CD8-positive, alpha-beta memory T cell (primary cell): ENCODE measurements around the gene ZMYND12. TPM values are rescaled to one million over a fixed set of nuclear protein-coding genes. Genes with fewer than 3 reads are reported as not detected.
"Not testable (repeated sequence)": the region's sequence is repeated elsewhere in the genome, so short reads cannot be mapped to it uniquely, and the experiment has no call there.

Experiments
- CTCF ChIA-PET: fragments of 350-600 bp; sonication (Branson Sonifier 250); formaldehyde crosslinking; loops from one replicate; lab custom pipeline; 2021; ENCODE audit warnings: antibody characterized with exemption; lab: Charles Lee
- POLR2A ChIA-PET: fragments of 350-600 bp; sonication (Branson Sonifier 250); formaldehyde crosslinking; loops from one replicate; lab custom pipeline; 2021; ENCODE audit warnings: antibody characterized with exemption; lab: Charles Lee
- DNase-seq, 5 donors: peaks; one replicate each; pipeline versions ENCODE4 v3.0.0 to v3.0.0-alpha.2; 2020 to 2022; ENCODE audit warnings: mixed read lengths in 1 of 5
- H3K27ac ChIP-seq: one replicate; pipeline ENCODE4 v1.7.0; 2013; ENCODE audit warnings: low read depth, mild to moderate bottlenecking, low read length, moderate library complexity
- H3K27me3 ChIP-seq: 2 replicates; pipeline ENCODE4 v1.7.0; 2013; ENCODE audit warnings: low read length, mild to moderate bottlenecking; ENCODE audit not compliant: insufficient read depth, poor library complexity, severe bottlenecking
- H3K36me3 ChIP-seq: 2 replicates; pipeline ENCODE4 v1.7.0; 2013; ENCODE audit warnings: mild to moderate bottlenecking, low read length, moderate library complexity; ENCODE audit not compliant: insufficient read depth
- H3K4me1 ChIP-seq: 2 replicates; pipeline ENCODE4 v1.7.0; 2013; ENCODE audit warnings: mild to moderate bottlenecking, low read length, moderate library complexity; ENCODE audit not compliant: insufficient read depth
- H3K4me3 ChIP-seq: 2 replicates; pipeline ENCODE4 v1.7.0; 2013; ENCODE audit warnings: mild to moderate bottlenecking, low read length
- H3K9me3 ChIP-seq: 2 replicates; pipeline ENCODE4 v1.7.0; 2013; ENCODE audit warnings: mild to moderate bottlenecking, low read length
- H3K27ac Mint-ChIP-seq, 8 donors: one replicate each; pipeline ENCODE4 v1.8.0; 2020 to 2021; ENCODE audit warnings: mixed read lengths in 8 of 8, mild to moderate bottlenecking in 6 of 8, inconsistent platforms in 3 of 8, moderate library complexity in 3 of 8
- H3K27me3 Mint-ChIP-seq, 2 donors: one replicate each; pipeline ENCODE4 v1.8.0; 2020 to 2021; ENCODE audit warnings: mixed read lengths in 2 of 2, mild to moderate bottlenecking in 1 of 2, moderate library complexity in 1 of 2
- H3K36me3 Mint-ChIP-seq, 3 donors: one replicate each; pipeline ENCODE4 v1.8.0; 2020 to 2021; ENCODE audit warnings: mixed read lengths in 3 of 3, inconsistent platforms in 1 of 3, mild to moderate bottlenecking in 1 of 3
- H3K4me1 Mint-ChIP-seq, 3 donors: one replicate each; pipeline ENCODE4 v1.8.0; 2020 to 2021; ENCODE audit warnings: mixed read lengths in 3 of 3, inconsistent platforms in 1 of 3, mild to moderate bottlenecking in 1 of 3
- H3K4me3 Mint-ChIP-seq, 7 donors: one replicate each; pipeline ENCODE4 v1.8.0; 2020 to 2021; ENCODE audit warnings: mixed read lengths in 7 of 7, mild to moderate bottlenecking in 6 of 7, moderate library complexity in 4 of 7, inconsistent platforms in 2 of 7
- H3K9me3 Mint-ChIP-seq, 5 donors: one replicate each; pipeline ENCODE4 v1.8.0; 2020 to 2022; ENCODE audit warnings: mixed read lengths in 5 of 5, mild to moderate bottlenecking in 3 of 5, moderate library complexity in 2 of 5, inconsistent platforms in 1 of 5
- polyA plus RNA-seq: library from polyadenylated mRNA; unstranded; fragments of 300-500 nt; fragmentation: Illumina TruSeq; gene quantifications from one replicate; pipeline ENCODE4 v1.2.3, GENCODE V29; 2021
- total RNA-seq, 2 experiments: library from RNA; stranded (reverse); gene quantifications; one replicate each; pipeline ENCODE4 v1.2.3, GENCODE V29; 2021

Gene ZMYND12
- total and polyA plus RNA-seq, 3 experiments from 2014 or later, result 0.69 to 0.85 TPM; not detected in 1

DNA sequence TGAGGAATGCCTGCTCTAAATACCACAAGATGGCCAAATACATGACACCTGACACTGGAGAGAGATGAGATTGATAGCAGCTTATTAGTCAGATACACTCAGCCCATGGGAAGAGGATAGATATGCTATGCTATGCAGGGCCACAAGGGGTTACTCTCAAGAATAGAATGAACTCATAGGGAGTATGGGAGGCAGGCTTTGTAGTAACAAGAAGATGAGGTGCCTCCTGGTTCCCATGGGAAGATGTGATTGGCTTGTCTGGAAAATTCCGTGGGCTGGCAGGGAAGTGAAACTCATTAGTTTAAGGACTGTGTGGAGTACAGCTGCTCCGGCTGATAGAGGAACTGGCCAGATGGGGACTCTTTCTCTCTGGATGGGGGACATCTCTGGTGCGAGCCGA lies 23.8 kb upstream of the ZMYND12 start:
- peaks cover 3 to 19% (median 6%) of the 10 kb centered on the region in 3 donors for H3K36me3 Mint-ChIP-seq
- POLR2A ChIA-PET, result no interaction called here

DNA sequence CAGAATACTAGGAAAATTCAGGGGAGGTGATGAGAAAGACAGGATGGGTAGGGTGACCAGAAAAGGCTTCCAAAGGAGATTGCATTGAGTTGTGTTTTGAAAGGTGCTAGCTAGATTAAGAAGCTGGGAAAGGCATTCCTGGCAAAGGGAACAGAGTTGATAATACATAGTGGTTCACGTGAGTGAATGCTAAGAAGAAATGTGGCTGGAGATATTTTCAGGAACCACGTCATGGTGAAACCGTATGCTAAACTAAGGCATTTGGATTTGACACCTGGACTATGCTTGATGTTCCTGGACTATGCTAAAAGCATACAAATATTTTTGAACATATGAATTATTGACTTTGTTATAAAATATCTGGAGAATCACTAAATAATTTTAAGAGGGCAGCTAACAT lies 22.0 kb upstream of the ZMYND12 start:
- Mint-ChIP-seq H3K27ac (no peak overlapping the region), H3K27me3 (peaks cover 0 to 1% of the 10 kb centered on the region in 2 donors), H3K36me3 (peaks cover 0 to 13% (median 3%) of the 10 kb centered on the region in 3 donors), H3K4me1 (no peaks in the 10 kb centered on the region), H3K9me3 (no peaks in the 10 kb centered on the region), H3K4me3 (no peak overlapping the region)
- POLR2A ChIA-PET, result no interaction called here
- Histone ChIP-seq H3K4me3 (no peak overlapping the region), H3K9me3 (no peaks in the 10 kb centered on the region), H3K4me1 (no peaks in the 10 kb centered on the region), H3K27me3 (no peaks in the 10 kb centered on the region), H3K27ac (no peak overlapping the region), H3K36me3 (peaks cover under 1% of the 10 kb centered on the region)
- DNase-seq, result no peak
- CTCF ChIA-PET, result no interaction called here

More for the DNA sequence above, 23.8 kb upstream of the ZMYND12 start:
- peaks cover 4% of the 10 kb centered on the region for H3K36me3 ChIP-seq
- CTCF ChIA-PET, result no interaction called here
- no peak overlapping the region for H3K4me3 ChIP-seq
- no peaks in the 10 kb centered on the region for H3K27me3 ChIP-seq
- Mint-ChIP-seq H3K27me3 (peaks cover 0 to 1% of the 10 kb centered on the region in 2 donors), H3K4me3 (no peak overlapping the region), H3K27ac (peak overlapping the region in 1 of 8 donors; percentile 82), H3K4me1 (no peaks in the 10 kb centered on the region), H3K9me3 (no peaks in the 10 kb centered on the region)
- H3K9me3 ChIP-seq, result no peaks in the 10 kb centered on the region
- no peak for DNase-seq
- no peaks in the 10 kb centered on the region for H3K4me1 ChIP-seq
- no peak overlapping the region for H3K27ac ChIP-seq

DNA sequence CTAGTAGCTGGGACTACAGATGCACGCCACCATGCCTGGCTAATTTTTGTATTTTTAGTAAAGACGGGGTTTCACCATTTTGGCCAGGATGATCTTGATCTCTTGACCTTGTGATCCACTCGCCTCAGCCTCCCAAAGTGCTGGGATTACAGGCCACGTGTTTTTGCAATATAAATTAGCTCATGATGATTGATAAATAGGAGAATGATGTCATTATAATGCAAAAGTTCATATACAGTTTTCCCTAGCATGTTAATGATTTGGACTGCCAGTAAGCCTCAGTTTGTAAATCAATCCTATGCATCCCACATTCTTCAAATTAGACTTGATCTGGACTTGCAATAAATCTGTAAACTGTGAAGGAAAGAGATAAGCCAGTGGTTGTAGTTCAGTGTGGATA lies 21.5 kb upstream of the ZMYND12 start:
- H3K4me3 Mint-ChIP-seq, H3K36me3 Mint-ChIP-seq, H3K9me3 Mint-ChIP-seq, POLR2A ChIA-PET, H3K27ac ChIP-seq, H3K9me3 ChIP-seq, H3K4me1 ChIP-seq, H3K4me1 Mint-ChIP-seq, H3K27me3 ChIP-seq, CTCF ChIA-PET, H3K27ac Mint-ChIP-seq, H3K4me3 ChIP-seq, DNase-seq, H3K27me3 Mint-ChIP-seq, H3K36me3 ChIP-seq: not testable (repeated sequence)

DNA sequence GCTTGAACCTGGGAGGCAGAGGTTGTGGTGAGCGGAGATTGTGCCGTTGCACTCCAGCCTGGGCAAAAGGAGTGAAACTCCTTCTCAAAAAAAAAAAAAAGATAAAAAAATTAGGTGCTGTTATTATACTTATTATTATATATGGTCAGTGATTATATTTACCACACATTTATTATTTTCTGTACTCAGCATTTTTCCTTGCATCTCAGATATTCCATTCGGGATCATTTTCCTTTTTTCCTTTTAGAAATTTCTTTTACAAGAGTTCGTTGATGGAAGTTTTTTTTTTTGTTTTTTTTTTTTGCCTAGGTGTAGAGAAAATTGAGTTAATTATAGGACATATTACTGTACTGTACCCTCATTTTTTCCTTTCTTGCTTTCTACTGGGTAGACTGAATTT lies 20.8 kb upstream of the ZMYND12 start:
- no peaks in the 10 kb centered on the region for H3K4me1 Mint-ChIP-seq
- Histone ChIP-seq H3K27ac (no peak overlapping the region), H3K4me1 (no peaks in the 10 kb centered on the region), H3K4me3 (no peak overlapping the region), H3K27me3 (no peaks in the 10 kb centered on the region), H3K9me3 (no peaks in the 10 kb centered on the region), H3K36me3 (no peaks in the 10 kb centered on the region)
- H3K36me3 Mint-ChIP-seq, result peaks cover 0 to 8% (median 3%) of the 10 kb centered on the region in 3 donors
- H3K27me3 Mint-ChIP-seq, result peaks cover 0 to 1% of the 10 kb centered on the region in 2 donors
- no peaks in the 10 kb centered on the region for H3K9me3 Mint-ChIP-seq
- ChIA-PET CTCF (no interaction called here), POLR2A (no interaction called here)
- no peak for DNase-seq
- no peak overlapping the region for H3K27ac Mint-ChIP-seq
- no peak overlapping the region for H3K4me3 Mint-ChIP-seq

DNA sequence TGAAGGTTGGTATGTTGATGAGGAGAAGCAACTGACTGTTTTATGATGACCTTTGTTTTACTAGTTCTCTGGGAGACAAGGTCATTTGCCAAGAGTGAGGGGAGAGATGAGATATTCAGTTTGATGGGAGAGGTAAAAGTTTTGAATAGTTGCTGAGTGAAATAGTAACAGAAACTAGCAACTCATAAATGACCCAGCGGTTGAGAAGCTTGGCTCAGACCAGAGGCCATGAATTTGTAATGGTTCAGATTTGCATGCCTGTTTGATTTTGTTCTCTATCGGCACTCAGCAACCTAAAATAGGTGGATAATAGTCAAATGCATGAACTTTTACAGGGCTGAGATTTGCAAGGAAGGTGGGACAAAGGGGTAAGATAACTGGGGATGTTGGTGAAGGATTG lies 13.9 kb upstream of the ZMYND12 start:
- Histone ChIP-seq H3K27me3 (no peaks in the 10 kb centered on the region), H3K27ac (no peak overlapping the region), H3K36me3 (no peaks in the 10 kb centered on the region), H3K4me3 (no peak overlapping the region), H3K4me1 (no peaks in the 10 kb centered on the region), H3K9me3 (no peaks in the 10 kb centered on the region)
- no peaks in the 10 kb centered on the region for H3K9me3 Mint-ChIP-seq
- H3K36me3 Mint-ChIP-seq, result peaks cover 1 to 10% (median 9%) of the 10 kb centered on the region in 3 donors
- CTCF ChIA-PET, result no interaction called here
- H3K27me3 Mint-ChIP-seq, result peaks cover 0 to 3% of the 10 kb centered on the region in 2 donors
- no peak overlapping the region for H3K4me3 Mint-ChIP-seq
- H3K27ac Mint-ChIP-seq, result no peak overlapping the region
- no peak for DNase-seq
- POLR2A ChIA-PET, result no interaction called here
- no peaks in the 10 kb centered on the region for H3K4me1 Mint-ChIP-seq

GRCh38 chr1:42466030-42466429 lies 10.2 kb upstream of the ZMYND12 start:
- no peak overlapping the region for H3K4me3 Mint-ChIP-seq
- Histone ChIP-seq H3K27ac (no peak overlapping the region), H3K27me3 (no peaks in the 10 kb centered on the region), H3K4me3 (no peak overlapping the region), H3K36me3 (no peaks in the 10 kb centered on the region), H3K9me3 (no peaks in the 10 kb centered on the region), H3K4me1 (peaks cover 14% of the 10 kb centered on the region)
- H3K36me3 Mint-ChIP-seq, result peaks cover 8 to 13% (median 9%) of the 10 kb centered on the region in 3 donors
- DNase-seq, result no peak
- no peaks in the 10 kb centered on the region for H3K9me3 Mint-ChIP-seq
- CTCF ChIA-PET, result no interaction called here
- peaks cover 0 to 3% of the 10 kb centered on the region in 2 donors for H3K27me3 Mint-ChIP-seq
- POLR2A ChIA-PET, result no interaction called here
- peaks cover 22 to 23% (median 23%) of the 10 kb centered on the region in 3 donors for H3K4me1 Mint-ChIP-seq
- H3K27ac Mint-ChIP-seq, result no peak overlapping the region

DNA sequence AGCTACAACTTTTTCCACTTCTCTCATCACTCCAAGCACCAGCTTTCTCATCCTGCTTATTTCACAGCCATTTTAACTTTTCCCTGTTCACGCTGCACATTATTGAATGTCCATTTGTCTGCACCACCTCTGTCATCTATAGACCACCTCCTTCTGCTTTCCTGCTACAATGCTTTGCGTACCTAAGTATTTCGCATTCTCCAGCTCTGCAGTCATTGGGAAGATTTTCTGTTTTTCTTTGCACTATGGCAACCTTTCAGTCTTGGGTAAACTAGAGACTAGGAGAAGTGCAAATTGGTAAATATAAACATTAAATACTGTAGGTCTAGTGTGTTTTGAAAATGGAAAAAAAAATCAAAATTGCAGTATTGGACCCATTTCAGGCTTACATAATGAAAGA lies 8.1 kb upstream of the ZMYND12 start:
- no peak for DNase-seq
- peaks cover 0 to 3% of the 10 kb centered on the region in 2 donors for H3K27me3 Mint-ChIP-seq
- peaks cover 3 to 33% (median 7%) of the 10 kb centered on the region in 3 donors for H3K36me3 Mint-ChIP-seq
- H3K9me3 Mint-ChIP-seq, result no peaks in the 10 kb centered on the region
- ChIA-PET CTCF (no interaction called here), POLR2A (no interaction called here)
- Histone ChIP-seq H3K36me3 (peaks cover 15% of the 10 kb centered on the region), H3K27me3 (no peaks in the 10 kb centered on the region), H3K9me3 (no peaks in the 10 kb centered on the region), H3K27ac (no peak overlapping the region), H3K4me3 (no peak overlapping the region), H3K4me1 (peaks cover 14% of the 10 kb centered on the region)
- peaks cover 38 to 40% (median 39%) of the 10 kb centered on the region in 3 donors for H3K4me1 Mint-ChIP-seq
- H3K27ac Mint-ChIP-seq, result peak overlapping the region; percentile 64 to 99 (median 95)
- peak overlapping the region; percentile 81 to 92 (median 87) for H3K4me3 Mint-ChIP-seq

GRCh38 chr1:42462828-42463763 lies 7.3 kb upstream of the ZMYND12 start, which contains the start of gene CCDC30:
CCDC30 (plus strand) TSS chr1:42463286; CDS start chr1:42480552, 17,266 bp downstream.
- H3K9me3 ChIP-seq, result no peaks in the 10 kb centered on the region
- peak within 1 kb of the TSS; percentile 59 for H3K4me3 ChIP-seq
- POLR2A ChIA-PET, result interaction anchor here (1.5 kb wide), 1 partner anchor 304 kb away, joined by 9 read pairs; the partner anchor contains the start of genes C1orf50 and P3H1
- peaks cover 23% of the 10 kb centered on the region for H3K36me3 ChIP-seq
- H3K4me3 Mint-ChIP-seq, result peak within 1 kb of the TSS; percentile 83 to 92 (median 87)
- peaks cover 0 to 41% (median 3%) of the 10 kb centered on the region in 3 donors for H3K36me3 Mint-ChIP-seq
- H3K27me3 ChIP-seq, result no peaks in the 10 kb centered on the region
- H3K4me1 Mint-ChIP-seq, result peaks cover 45 to 49% (median 46%) of the 10 kb centered on the region in 3 donors
- CTCF ChIA-PET, result no interaction called here
- H3K27ac ChIP-seq, result peak within 1 kb of the TSS; percentile 57
- peak within 1 kb of the TSS; percentile 88 to 99 (median 97) for H3K27ac Mint-ChIP-seq
- no peaks in the 10 kb centered on the region for H3K9me3 Mint-ChIP-seq
- H3K27me3 Mint-ChIP-seq, result no peaks in the 10 kb centered on the region
- H3K4me1 ChIP-seq, result peaks cover 22% of the 10 kb centered on the region
- DNase-seq, result peak; percentile 93 to 99 (median 98)
